Loucy (cell line): ENCODE data around the gene RAPGEF1.

ENCODE experiments used
- CTCF ChIP-seq: fragments of 200-600 bp; sonication (generic); conservative IDR thresholded peaks from 2 replicates; pipeline ENCODE4 v1.5.1; 2014; ENCODE audit warnings: mild to moderate bottlenecking, antibody characterized with exemption, low read length
- EZH2phosphoT487 ChIP-seq: fragments of 200-600 bp; IDR thresholded peaks from 2 replicates; pipeline ENCODE4 v1.6.1; 2018; ENCODE audit warnings: antibody characterized with exemption, mild to moderate bottlenecking, moderate library complexity, borderline replicate concordance

- TF ChIP-seq CTCF (no peak), EZH2phosphoT487 (no peak)
Measured at GRCh38 chr9:131743096-131743495, 3.2 kb upstream of the RAPGEF1 start.
